ENCODE results near the gene TFAP2A. TPM values are rescaled to one million over a fixed set of nuclear protein-coding genes. Genes with fewer than 3 reads are reported as not detected.

TFAP2A gene
- total and polyA plus RNA-seq, 10 of the 15 experiments (the other 5 are each of a cell fraction or from before 2014, with no cell fraction given), result 0.05 to 0.46 (median 0.17) TPM; not detected in 4

GRCh38 chr6:10433322-10433721 lies 18.4 kb upstream of the TFAP2A start:
- ATAC-seq (no peak), FAIRE-seq (no peak), DNase-seq (ENCODE audit: low read depth, low spot score) (no peak)
- Histone ChIP-seq H4K20me1 (ENCODE audit: control insufficient read depth, insufficient read depth) (no peaks in the 10 kb centered on the region), H2AFZ (ENCODE audit: control insufficient read depth, low read depth, low read length) (no peak overlapping the region), H3K9me3 (replicated peaks; ENCODE audit: control insufficient read depth, insufficient read depth, low read length) (no peaks in the 10 kb centered on the region), H3K79me2 (ENCODE audit: control insufficient read depth, insufficient read depth, low read length) (no peaks in the 10 kb centered on the region), H3K27me3 (replicated peaks in 1 of 2; ENCODE audit: control insufficient read depth in 2 of 2, insufficient read depth in 2 of 2, low read length in 1 of 2) (no peaks in the 10 kb centered on the region), H3K9ac (ENCODE audit: control insufficient read depth, insufficient read depth, low read length) (no peak overlapping the region), H3K4me3 (no peak overlapping the region), H3K36me3 (ENCODE audit: control insufficient read depth in 2 of 2, insufficient read depth in 2 of 2, low read length in 1 of 2) (no peaks in the 10 kb centered on the region), H3K4me1 (ENCODE audit: control insufficient read depth, insufficient read depth, low read length) (no peaks in the 10 kb centered on the region), H3K4me2 (ENCODE audit: control insufficient read depth, insufficient read depth) (no peak overlapping the region), H3K27ac (ENCODE audit: control insufficient read depth, insufficient read depth) (no peak overlapping the region)
- SMC1A ChIA-PET (ENCODE audit: uncharacterized antibody, unreplicated experiment), result interaction anchor here (1.1 to 6.1 kb wide), 4 partner anchors 16 to 403 kb away, joined by 3 to 42 read pairs (median 4); no protein-coding TSS in a partner anchor
- intact Hi-C loops (cut with micrococcal nuclease; ENCODE audit: unreplicated experiment), result loop anchor here (10.0 kb wide), 2 partner anchors 1019 to 1899 kb away; no protein-coding TSS in a partner anchor
- CTCF ChIA-PET, result interaction anchor here (1.0 to 3.4 kb wide), 9 partner anchors 11 to 1451 kb away, joined by 3 to 25 read pairs (median 6); partner anchors contain the start of gene TFAP2A
- in situ Hi-C loops (cut with MboI), result loop anchor here (5.0 to 25.0 kb wide), 4 partner anchors 899 to 1896 kb away; no protein-coding TSS in a partner anchor
- POLR2A ChIA-PET, result no interaction called here
- no TSS peak for BruUV-seq (replicated peaks)
- RAD21 ChIA-PET (ENCODE audit: unreplicated experiment), result interaction anchor here (1.1 kb wide), 1 partner anchor 1187 kb away, joined by 4 read pairs; no protein-coding TSS in a partner anchor
- TF ChIP-seq MTA3 (IDR thresholded peaks at IDR 0.05; ENCODE audit: borderline replicate concordance, low read length) (no peak), MXI1 (IDR thresholded peaks at IDR 0.05; ENCODE audit: low read depth, low read length) (no peak), SMAD1 (IDR thresholded peaks at IDR 0.05; ENCODE audit: low read depth, partially characterized antibody) (no peak), HDAC6 (IDR thresholded peaks at IDR 0.05; ENCODE audit: unreplicated experiment) (no peak), USF1 (IDR thresholded peaks at IDR 0.05; ENCODE audit: borderline replicate concordance, extremely low read length, insufficient read depth, low read depth, low read length) (no peak), TCF3 (IDR thresholded peaks at IDR 0.05; ENCODE audit: borderline replicate concordance, insufficient read depth, low read depth, low read length) (no peak)
- TF ChIP-seq, protein P1, sequence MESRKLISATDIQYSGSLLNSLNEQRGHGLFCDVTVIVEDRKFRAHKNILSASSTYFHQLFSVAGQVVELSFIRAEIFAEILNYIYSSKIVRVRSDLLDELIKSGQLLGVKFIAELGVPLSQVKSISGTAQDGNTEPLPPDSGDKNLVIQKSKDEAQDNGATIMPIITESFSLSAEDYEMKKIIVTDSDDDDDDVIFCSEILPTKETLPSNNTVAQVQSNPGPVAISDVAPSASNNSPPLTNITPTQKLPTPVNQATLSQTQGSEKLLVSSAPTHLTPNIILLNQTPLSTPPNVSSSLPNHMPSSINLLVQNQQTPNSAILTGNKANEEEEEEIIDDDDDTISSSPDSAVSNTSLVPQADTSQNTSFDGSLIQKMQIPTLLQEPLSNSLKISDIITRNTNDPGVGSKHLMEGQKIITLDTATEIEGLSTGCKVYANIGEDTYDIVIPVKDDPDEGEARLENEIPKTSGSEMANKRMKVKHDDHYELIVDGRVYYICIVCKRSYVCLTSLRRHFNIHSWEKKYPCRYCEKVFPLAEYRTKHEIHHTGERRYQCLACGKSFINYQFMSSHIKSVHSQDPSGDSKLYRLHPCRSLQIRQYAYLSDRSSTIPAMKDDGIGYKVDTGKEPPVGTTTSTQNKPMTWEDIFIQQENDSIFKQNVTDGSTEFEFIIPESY (IDR thresholded peaks at IDR 0.05), result no peak
- WGBS (ENCODE audit: insufficient coverage, insufficient replicate concordance, low lambda C conversion rate, missing lambda C conversion rate), result 59% methylated on average over 4 of the region's 4 CpGs
